Left lobe of liver (tissue), 2 donors: ENCODE measurements around the gene SLC35F4. TPM values are rescaled to one million over a fixed set of nuclear protein-coding genes. Genes with fewer than 3 reads are reported as not detected.

Experiments used
- ATAC-seq: fragments of 200-7000 bp; cut with Tn5 transposase; one replicate; pipeline ENCODE4 v1.9.1; 2020; ENCODE audit warnings: mild to moderate bottlenecking, moderate library complexity
- DNase-seq: peaks from one replicate; pipeline ENCODE4 v3.0.0-alpha.2; 2020; ENCODE audit warnings: low spot score
- total RNA-seq: library from RNA; stranded (reverse); gene quantifications from one replicate; pipeline ENCODE4 v1.2.1, GENCODE V29; 2021
- donor health status: DM: no; HTN: no; CAD: no; lungs with moderate emphysema.
- donor health status: DM: no; HTN: yes; CAD: no.

Gene SLC35F4
- total RNA-seq, 1 donor from 2014 or later = not detected

DNA sequence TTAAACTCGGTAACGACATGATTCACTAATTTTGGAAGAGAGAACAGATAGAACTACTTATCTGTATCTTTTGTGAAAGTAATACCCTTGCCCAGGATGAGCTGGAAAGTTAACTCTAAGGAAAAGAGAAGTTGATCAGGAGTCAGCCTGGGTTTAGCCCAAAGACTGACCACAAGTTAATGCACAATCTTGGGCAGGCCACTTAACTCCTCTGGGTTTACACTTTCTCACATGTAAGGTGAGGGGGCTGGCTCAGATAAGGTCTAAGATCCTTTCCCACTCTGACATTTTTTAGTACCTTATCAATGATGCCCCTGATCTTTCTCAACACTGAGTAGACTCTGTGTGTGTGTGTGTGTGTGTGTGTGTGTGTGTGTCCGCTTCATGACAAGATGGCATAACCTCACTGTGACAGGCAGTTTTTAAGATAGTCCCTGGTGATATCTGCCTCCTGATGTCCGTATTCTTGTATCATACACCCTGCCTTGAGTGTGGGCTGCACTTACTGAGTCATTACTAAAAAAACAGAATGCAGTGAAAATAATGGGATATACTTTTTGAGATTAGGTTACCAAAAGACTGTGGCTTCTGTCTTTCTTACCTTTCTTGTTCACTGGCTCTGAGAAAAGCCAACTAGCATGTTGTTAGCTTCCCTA is 316.0 kb downstream of the SLC35F4 start:
- no peak for ATAC-seq
- no peak for DNase-seq

DNA sequence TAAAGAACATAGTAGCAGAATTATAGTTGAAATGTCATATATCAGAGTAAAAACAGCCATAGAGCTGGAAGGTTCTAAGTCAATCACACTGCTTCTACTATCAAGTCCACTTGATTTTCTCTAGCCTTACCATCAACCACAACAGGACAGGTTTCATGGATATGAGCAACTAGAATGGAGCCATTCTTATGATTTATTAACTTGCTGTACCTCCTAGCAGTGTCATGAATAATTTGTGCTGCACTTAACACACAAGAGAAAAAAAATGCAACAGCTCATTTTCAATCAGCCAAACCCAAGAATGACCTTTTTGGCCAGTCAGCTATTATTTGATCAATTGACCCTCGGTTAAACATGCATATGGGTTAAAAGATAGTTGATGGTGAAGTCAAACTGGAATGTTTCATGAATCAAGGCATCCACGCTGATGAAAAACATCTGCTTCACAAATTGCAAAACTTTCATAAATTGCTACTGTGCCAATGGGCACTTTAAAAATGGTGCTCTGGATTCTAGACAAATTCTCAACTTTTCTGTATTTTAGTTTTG is 316.8 kb downstream of the SLC35F4 start:
- ATAC-seq (no peak), DNase-seq (no peak)

DNA sequence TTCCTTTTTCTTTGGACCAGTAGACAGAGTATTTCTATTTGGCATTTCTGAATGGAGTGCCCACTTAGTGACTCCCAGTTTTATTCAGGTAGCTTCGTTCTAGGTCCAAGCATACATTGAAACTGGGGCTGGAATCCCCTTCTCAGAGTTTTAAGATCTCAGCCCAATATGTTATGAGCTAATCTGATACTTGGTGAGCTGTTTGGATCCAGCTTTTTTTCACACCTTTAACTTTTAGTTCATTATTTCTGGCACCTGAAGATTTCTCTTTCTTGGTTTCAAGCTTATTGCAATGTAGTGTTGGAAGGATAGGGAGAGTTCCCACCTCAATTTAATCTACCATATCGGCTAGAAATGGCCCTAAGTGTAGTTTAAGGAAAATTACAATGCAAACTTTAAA is 318.8 kb downstream of the SLC35F4 start:
- ATAC-seq (no peak), DNase-seq (no peak)

DNA sequence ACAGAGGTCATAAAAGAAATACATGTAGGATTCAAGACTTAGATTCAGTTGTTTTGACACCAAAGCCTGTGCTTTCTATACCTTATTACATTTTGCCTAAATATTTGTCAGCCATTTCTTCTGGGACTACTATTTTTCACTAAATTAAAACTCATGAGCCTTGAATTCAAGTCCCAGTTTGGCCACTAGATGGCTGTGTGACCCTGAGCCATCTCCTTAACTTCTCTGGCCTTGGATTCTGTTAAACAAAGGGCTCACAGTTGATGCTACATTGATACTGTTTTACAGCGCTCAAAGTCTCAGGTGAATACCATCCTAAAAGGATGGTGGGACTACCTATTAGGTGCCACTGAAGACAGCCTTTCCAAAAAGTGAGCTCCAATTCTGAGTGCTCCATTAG is 332.7 kb downstream of the SLC35F4 start:
- ATAC-seq (peak; percentile 62), DNase-seq (no peak)

DNA sequence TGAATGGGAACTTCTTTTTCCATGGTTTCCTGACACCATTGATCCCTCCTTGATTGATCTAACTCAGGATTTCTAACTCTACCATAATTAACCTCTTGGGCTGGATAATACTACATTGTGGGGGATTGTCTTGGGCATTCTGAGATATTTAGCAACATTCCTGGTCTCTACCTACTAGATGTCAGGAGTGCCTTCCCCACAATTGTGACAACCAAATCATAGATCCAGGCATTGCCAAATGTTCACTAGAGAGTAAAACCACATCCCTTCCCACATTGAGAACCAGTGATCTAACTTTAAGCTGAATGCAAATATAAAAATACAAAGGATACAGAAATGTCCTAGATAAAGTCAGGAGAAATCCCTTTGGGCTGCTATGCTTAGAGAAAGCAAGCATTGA is 335.3 kb downstream of the SLC35F4 start:
- ATAC-seq = no peak
- no peak for DNase-seq

DNA sequence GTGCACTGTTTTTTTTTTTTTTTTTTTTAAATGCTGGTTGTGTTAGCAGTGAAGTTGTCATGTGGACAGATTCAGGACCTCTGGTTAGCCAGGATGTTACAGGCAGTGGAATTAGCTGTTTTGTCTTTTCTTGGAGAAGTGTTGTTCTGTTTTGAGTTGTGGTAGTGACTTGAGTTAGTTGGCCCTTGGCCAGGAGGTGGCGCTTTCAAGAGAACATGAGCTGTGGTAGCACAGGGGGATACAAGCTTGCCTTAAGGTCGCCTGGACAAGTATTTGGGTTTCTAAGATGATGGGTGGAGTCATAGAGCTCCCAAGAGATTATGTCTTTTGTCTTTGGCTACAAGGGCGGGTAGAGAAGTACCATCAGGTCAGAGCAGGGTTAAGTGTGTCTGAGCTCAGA is 338.9 kb downstream of the SLC35F4 start:
- no peak for ATAC-seq
- no peak for DNase-seq

DNA sequence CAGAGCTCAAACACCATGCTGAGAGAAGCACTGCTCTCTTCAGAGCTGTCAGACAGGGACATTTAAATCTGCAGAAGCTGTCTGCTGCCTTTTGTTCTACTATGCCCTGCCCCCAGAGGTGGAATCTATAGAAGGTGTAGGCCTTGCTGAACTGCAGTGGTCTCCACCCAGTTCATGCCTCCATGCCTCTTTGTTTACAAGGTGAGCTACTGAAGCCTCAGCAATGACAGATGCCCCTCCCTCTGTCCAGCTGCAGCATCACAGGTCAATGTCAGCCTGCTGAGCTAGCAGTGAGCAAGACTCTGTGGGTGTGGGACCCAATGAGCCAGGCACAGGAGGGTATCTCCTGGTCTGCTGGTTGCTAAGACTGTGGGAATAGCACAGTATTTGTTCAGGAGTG is 346.8 kb downstream of the SLC35F4 start:
- ATAC-seq = no peak
- DNase-seq = no peak
